HEK293T (cell line): ENCODE data around the gene UBAP1L.

Source experiments
- CTCF ChIA-PET: fragments of 350-600 bp; formaldehyde crosslinking; extraction: SDS; loops from one replicate; lab custom pipeline; 2021; ENCODE audit warnings: antibody characterized with exemption, inconsistent platforms; lab: Yijun Ruan, JAX
- POLR2A ChIA-PET: fragments of 350-600 bp; formaldehyde crosslinking; extraction: SDS; loops from one replicate; lab custom pipeline; 2020; ENCODE audit warnings: antibody characterized with exemption, inconsistent platforms; lab: Yijun Ruan, JAX
- DNase-seq: peaks from one replicate; pipeline ENCODE4 v3.0.0; 2012; ENCODE audit warnings: mixed read lengths; ENCODE audit errors: extremely low spot score
- ARNT ChIP-seq: fragments of 450-650 bp; IDR thresholded peaks from 2 replicates; pipeline ENCODE4 v1.6.1; 2017; ENCODE audit warnings: mild to moderate bottlenecking
- BHLHE40 ChIP-seq: fragments of 450-650 bp; IDR thresholded peaks from 2 replicates; pipeline ENCODE4 v1.6.1; 2016; ENCODE audit warnings: mild to moderate bottlenecking, moderate library complexity, borderline replicate concordance
- CTBP1 ChIP-seq: fragments of 450-650 bp; IDR thresholded peaks from 2 replicates; pipeline ENCODE4 v1.6.1; 2016; ENCODE audit warnings: borderline replicate concordance
- ELF4 ChIP-seq: fragments of 450-650 bp; IDR thresholded peaks from 2 replicates; pipeline ENCODE4 v1.6.1; 2017; ENCODE audit warnings: antibody characterized with exemption
- FOXA1 ChIP-seq: fragments of 450-650 bp; IDR thresholded peaks from 2 replicates; pipeline ENCODE4 v1.6.1; 2016; ENCODE audit warnings: mild to moderate bottlenecking
- FOXK2 ChIP-seq: fragments of 450-650 bp; IDR thresholded peaks from 2 replicates; pipeline ENCODE4 v1.6.1; 2016; ENCODE audit warnings: mild to moderate bottlenecking
- FOXM1 ChIP-seq: fragments of 450-650 bp; IDR thresholded peaks from 2 replicates; pipeline ENCODE4 v1.6.1; 2017; ENCODE audit warnings: mild to moderate bottlenecking, borderline replicate concordance
- HDGF ChIP-seq: fragments of 450-650 bp; IDR thresholded peaks from 2 replicates; pipeline ENCODE4 v1.6.1; 2017; ENCODE audit warnings: antibody characterized with exemption, borderline replicate concordance
- L3MBTL2 ChIP-seq: fragments of 450-650 bp; conservative IDR thresholded peaks from 2 replicates; pipeline ENCODE4 v1.6.1; 2016; ENCODE audit warnings: mild to moderate bottlenecking
- LEF1 ChIP-seq: fragments of 450-650 bp; IDR thresholded peaks from 2 replicates; pipeline ENCODE4 v1.6.1; 2017; ENCODE audit warnings: mild to moderate bottlenecking, borderline replicate concordance
- NFRKB ChIP-seq: fragments of 450-650 bp; IDR thresholded peaks from 2 replicates; pipeline ENCODE4 v1.6.1; 2016; ENCODE audit warnings: mild to moderate bottlenecking, moderate library complexity
- SP1 ChIP-seq: fragments of 450-650 bp; IDR thresholded peaks from 2 replicates; pipeline ENCODE4 v1.6.1; 2017
- SUZ12 ChIP-seq: fragments of 450-650 bp; IDR thresholded peaks from 2 replicates; pipeline ENCODE4 v1.6.1; 2016; ENCODE audit warnings: mild to moderate bottlenecking
- TARDBP ChIP-seq: fragments of 450-650 bp; IDR thresholded peaks from 2 replicates; pipeline ENCODE4 v1.6.1; 2016
- ZNF384 ChIP-seq: fragments of 450-650 bp; IDR thresholded peaks from 2 replicates; pipeline ENCODE4 v1.6.1; 2016
- TF ChIP-seq, protein P1 (sequence below): fragments of 450-650 bp; IDR thresholded peaks from 2 replicates; pipeline ENCODE4 v1.6.1; 2016

Gene UBAP1L

DNA sequence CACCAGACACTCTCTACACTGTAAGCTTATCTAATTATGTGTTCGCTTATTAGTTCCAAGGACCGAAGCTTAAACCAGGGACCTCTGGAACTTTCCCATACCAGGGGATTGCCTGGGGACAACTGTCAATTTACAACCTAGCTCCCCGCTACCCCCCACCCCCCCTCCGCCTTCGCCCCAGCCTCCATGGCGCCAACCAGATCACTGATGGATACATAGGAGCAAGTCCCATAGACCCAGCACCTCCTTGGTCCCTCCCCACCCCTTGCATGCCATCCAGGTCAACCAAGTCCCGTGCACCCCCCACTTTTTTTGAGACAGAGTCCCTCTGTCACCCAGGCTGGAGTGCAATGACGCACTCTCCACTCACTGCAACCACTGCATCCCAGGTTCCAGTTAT is 19.5 kb upstream of the UBAP1L start:
- ChIA-PET POLR2A (interaction anchor here (1.0 to 1.3 kb wide), 5 partner anchors 10 to 35 kb away, joined by 3 to 4 read pairs (median 3); no protein-coding TSS in a partner anchor), CTCF (no interaction called here)
- TF ChIP-seq BHLHE40 (no peak), FOXM1 (no peak), CTBP1 (no peak), FOXK2 (no peak), SUZ12 (no peak), LEF1 (no peak), ELF4 (no peak)
- no peak for DNase-seq

DNA sequence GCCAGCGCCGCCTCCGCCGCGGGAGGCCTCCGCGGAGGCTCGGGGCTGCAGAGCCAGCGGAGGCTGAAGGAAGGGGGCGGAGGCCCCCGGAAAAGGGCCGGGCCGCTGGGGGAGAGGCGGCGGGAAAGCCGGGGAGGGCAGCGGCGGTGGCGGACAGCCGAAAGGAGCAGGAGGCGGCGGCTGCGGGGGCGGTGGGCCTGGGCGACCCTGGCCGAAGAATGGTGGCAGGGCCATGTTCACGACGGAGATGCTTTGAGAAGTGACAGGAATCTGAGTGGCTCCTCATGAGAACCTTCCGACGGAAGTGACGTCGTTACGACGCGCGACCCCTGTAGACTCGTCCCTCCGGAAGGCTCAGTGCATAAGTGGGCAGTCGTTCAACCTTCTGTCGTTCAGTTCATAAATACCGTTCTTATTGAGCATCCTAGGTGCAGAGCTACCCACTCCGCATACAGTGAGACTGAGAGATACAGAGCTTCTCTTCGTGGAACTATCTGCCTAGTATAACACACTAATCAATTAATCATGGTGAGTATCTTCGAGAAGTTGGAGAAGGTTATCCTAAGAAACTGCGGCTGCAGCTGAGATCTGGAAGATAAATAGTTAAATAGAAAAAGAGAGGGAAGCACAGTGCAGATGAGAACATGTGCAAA is 18.7 kb upstream of the UBAP1L start, which contains the start of gene PDCD7:
Gene PDCD7, minus strand, starts transcription at position 261 of the 653 bp plus-strand sequence. Its CDS starts 27 bp downstream, at position 234.
- peak; percentile 88 for DNase-seq
- no peak for TF ChIP-seq SP1
- TF ChIP-seq, protein P1, sequence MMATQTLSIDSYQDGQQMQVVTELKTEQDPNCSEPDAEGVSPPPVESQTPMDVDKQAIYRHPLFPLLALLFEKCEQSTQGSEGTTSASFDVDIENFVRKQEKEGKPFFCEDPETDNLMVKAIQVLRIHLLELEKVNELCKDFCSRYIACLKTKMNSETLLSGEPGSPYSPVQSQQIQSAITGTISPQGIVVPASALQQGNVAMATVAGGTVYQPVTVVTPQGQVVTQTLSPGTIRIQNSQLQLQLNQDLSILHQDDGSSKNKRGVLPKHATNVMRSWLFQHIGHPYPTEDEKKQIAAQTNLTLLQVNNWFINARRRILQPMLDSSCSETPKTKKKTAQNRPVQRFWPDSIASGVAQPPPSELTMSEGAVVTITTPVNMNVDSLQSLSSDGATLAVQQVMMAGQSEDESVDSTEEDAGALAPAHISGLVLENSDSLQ = peak; percentile 59
- peak; percentile 65; the same call in 1 of the 2 replicates for TF ChIP-seq L3MBTL2
- no peak for TF ChIP-seq FOXA1
- TF ChIP-seq HDGF = no peak
- TF ChIP-seq BHLHE40 = no peak
- TF ChIP-seq SUZ12 = no peak
- TF ChIP-seq FOXM1 = no peak
- no peak for TF ChIP-seq ZNF384
- TF ChIP-seq CTBP1 = no peak
- 0 out of 2 replicates have a peak, but pooled peaks have one; percentile 21 for TF ChIP-seq ELF4
- no peak for TF ChIP-seq TARDBP
- ChIA-PET POLR2A (interaction anchor here (1.0 to 1.3 kb wide), 6 partner anchors 9 to 52 kb away, joined by 3 to 4 read pairs (median 3); partner anchors contain the start of gene CLPX), CTCF (no interaction called here)

DNA sequence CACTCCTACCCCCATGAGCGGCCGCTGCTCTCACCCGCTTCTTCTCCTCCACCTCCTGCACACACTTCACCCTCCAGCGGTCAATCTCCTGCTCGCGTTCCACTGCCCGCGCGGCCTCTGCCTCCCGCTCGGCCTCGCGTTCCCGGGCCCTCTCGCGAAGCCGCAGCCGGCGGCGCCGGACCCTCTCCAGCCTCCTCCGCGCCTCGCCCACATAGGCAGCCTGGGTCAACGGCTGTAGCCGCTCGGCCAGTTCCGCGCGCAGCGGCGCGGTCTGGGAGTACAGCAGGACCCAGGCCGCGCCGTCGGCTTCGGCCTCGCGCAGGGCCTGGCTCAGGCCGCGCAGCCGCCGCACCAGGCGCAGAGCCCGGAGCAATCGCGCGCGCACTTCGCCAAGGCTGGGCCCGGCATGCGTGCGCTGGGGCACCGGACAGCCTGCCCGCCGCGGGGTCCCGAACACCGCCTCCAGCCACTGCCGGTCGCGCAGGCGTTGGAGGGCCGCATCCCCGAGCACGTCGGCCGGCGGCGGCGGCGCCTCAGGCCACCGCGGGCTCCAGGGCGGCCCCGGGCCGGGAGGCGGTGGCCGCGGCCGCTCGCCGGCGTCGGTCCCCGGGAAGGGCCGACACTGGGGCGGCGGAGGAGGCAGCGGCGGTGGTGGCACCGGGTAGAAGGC is 18.0 kb upstream of the UBAP1L start:
- TF ChIP-seq HDGF = no peak
- no peak for TF ChIP-seq FOXK2
- no peak for TF ChIP-seq CTBP1
- no peak for TF ChIP-seq ARNT
- no peak for TF ChIP-seq NFRKB
- no peak for TF ChIP-seq BHLHE40
- no peak for TF ChIP-seq TARDBP
- TF ChIP-seq ELF4 = no peak
- TF ChIP-seq SP1 = no peak
- TF ChIP-seq, protein P1 = no peak
- TF ChIP-seq SUZ12 = no peak
- TF ChIP-seq FOXM1 = no peak
- TF ChIP-seq FOXA1 = no peak
- POLR2A ChIA-PET = interaction anchor here (1.0 to 1.3 kb wide), 3 partner anchors 22 to 52 kb away, joined by 3 to 4 read pairs (median 4); partner anchors contain the start of gene CLPX
- CTCF ChIA-PET = no interaction called here
- DNase-seq = peak; percentile 32

DNA sequence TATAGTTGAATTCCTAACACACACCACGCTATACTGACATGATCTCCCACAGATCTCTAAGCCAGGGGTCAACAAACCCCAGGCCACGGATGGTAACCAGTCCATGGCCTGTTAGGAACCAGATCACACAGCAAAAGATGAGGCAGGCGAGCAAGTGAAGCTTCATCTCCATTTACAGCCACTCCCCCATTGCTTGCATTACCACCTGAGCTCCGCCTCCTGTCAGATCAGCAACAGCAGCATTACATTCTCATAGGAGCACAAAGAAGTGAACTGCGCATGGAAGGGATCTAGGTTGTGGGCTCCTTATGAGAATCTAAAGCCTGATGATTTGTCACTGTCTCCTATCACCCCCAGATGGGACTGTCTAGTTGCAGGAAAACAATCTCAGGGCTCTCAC is 15.9 kb upstream of the UBAP1L start:
- DNase-seq = no peak
- CTCF ChIA-PET = no interaction called here
- POLR2A ChIA-PET = no interaction called here
- TF ChIP-seq, protein P1 = no peak
- TF ChIP-seq TARDBP = no peak
- no peak for TF ChIP-seq NFRKB
- TF ChIP-seq FOXA1 = no peak
- TF ChIP-seq SUZ12 = no peak
- no peak for TF ChIP-seq FOXM1
- no peak for TF ChIP-seq ZNF384
- TF ChIP-seq CTBP1 = no peak
- no peak for TF ChIP-seq SP1
- no peak for TF ChIP-seq ELF4
- no peak for TF ChIP-seq FOXK2
- TF ChIP-seq LEF1 = no peak
- no peak for TF ChIP-seq ARNT
- TF ChIP-seq L3MBTL2 = no peak
- no peak for TF ChIP-seq HDGF
- no peak for TF ChIP-seq BHLHE40

DNA sequence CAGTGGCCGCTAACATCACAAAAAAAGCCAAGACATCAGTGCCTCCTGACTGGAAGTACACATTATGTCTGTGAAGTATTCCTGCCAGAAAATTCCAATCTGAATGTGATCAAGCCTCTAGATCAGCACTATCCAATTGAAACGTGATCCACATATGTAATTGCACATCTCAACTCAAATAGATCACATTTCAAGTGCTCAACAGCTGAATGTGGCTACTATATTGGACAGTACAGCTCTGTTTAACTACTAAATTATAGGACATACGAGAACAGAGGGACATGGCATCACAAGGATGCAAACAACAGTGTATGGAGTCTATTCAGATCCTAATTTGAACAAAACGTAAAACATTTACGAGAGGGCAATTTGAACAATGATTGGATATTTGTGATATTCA is 542 bp upstream of the UBAP1L start:
- ChIA-PET CTCF (interaction anchor here (2.3 kb wide), 1 partner anchor 14 kb away, joined by 10 read pairs; no protein-coding TSS in a partner anchor), POLR2A (no interaction called here)
- no peak for TF ChIP-seq SP1
- TF ChIP-seq FOXA1 = no peak
- no peak for TF ChIP-seq CTBP1
- no peak for TF ChIP-seq HDGF
- no peak for TF ChIP-seq ZNF384
- no peak for TF ChIP-seq SUZ12
- TF ChIP-seq, protein P1 = no peak
- TF ChIP-seq LEF1 = no peak
- no peak for TF ChIP-seq NFRKB
- no peak for TF ChIP-seq FOXK2
- TF ChIP-seq FOXM1 = no peak
- TF ChIP-seq TARDBP = no peak
- no peak for TF ChIP-seq BHLHE40
- TF ChIP-seq L3MBTL2 = no peak
- TF ChIP-seq ELF4 = no peak
- TF ChIP-seq ARNT = no peak
- no peak for DNase-seq
